Neural cell (in vitro differentiated cells): ENCODE results near the gene PALMD. TPM values are rescaled to one million over a fixed set of nuclear protein-coding genes. Genes with fewer than 3 reads are reported as not detected.

Experiments
- H2AFZ ChIP-seq: fragments of 200-600, 300-800 bp; sonication (generic), shearing (Covaris generic); 2 replicates; pipeline ENCODE4 v1.6.0; 2014; ENCODE audit warnings: low read depth, mild to moderate bottlenecking, antibody characterized with exemption, low read length, moderate library complexity
- H3F3A ChIP-seq: fragments of 200-600 bp; shearing (Covaris generic); 2 replicates; pipeline ENCODE4 v1.6.1; 2016; ENCODE audit warnings: mild to moderate bottlenecking, moderate library complexity, mixed read lengths, antibody characterized with exemption, low read length; ENCODE audit not compliant: insufficient read depth, poor library complexity, severe bottlenecking
- H3K27ac ChIP-seq: fragments of 200-600, 300-800 bp; sonication (generic), shearing (Covaris generic); 2 replicates; pipeline ENCODE4 v1.5.1; 2014; ENCODE audit warnings: mild to moderate bottlenecking, low read length, moderate library complexity
- H3K27me3 ChIP-seq: fragments of 300-800, 200-600 bp; sonication (generic), shearing (Covaris generic); 2 replicates; pipeline ENCODE4 v1.6.0; 2014; ENCODE audit warnings: mild to moderate bottlenecking, low read depth, low read length, moderate library complexity; ENCODE audit not compliant: insufficient read depth
- H3K36me3 ChIP-seq: fragments of 300-800, 200-600 bp; sonication (generic), shearing (Covaris generic); 2 replicates; pipeline ENCODE4 v1.5.1; 2014; ENCODE audit warnings: mild to moderate bottlenecking, antibody characterized with exemption, low read length, moderate library complexity; ENCODE audit not compliant: insufficient read depth
- H3K4me2 ChIP-seq: fragments of 300-800, 200-600 bp; sonication (generic), shearing (Covaris generic); 2 replicates; pipeline ENCODE4 v1.6.0; 2014; ENCODE audit warnings: mild to moderate bottlenecking, low read length
- H3K4me3 ChIP-seq: fragments of 300-800, 200-600 bp; sonication (generic), shearing (Covaris generic); 2 replicates; pipeline ENCODE4 v1.5.1; 2014; ENCODE audit warnings: mild to moderate bottlenecking, low read length, moderate library complexity
- H3K79me2 ChIP-seq: fragments of 200-600 bp; shearing (Covaris generic); replicated peaks from 2 replicates; pipeline ENCODE4 v1.6.0; 2014; ENCODE audit warnings: mild to moderate bottlenecking, low read length, moderate library complexity; ENCODE audit not compliant: insufficient read depth
- H3K9ac ChIP-seq: fragments of 300-800, 200-600 bp; sonication (generic), shearing (Covaris generic); 2 replicates; pipeline ENCODE4 v1.6.1; 2016; ENCODE audit warnings: mild to moderate bottlenecking, low read length, mixed read lengths
- H3K9me2 ChIP-seq: fragments of 200-600 bp; shearing (Covaris generic); 2 replicates; pipeline ENCODE4 v1.6.1; 2016; ENCODE audit warnings: mild to moderate bottlenecking, low read length, mixed read lengths; ENCODE audit not compliant: insufficient read depth
- H3K9me3 ChIP-seq: fragments of 200-600, 300-800 bp; sonication (generic), shearing (Covaris generic); 2 replicates; pipeline ENCODE4 v1.6.1; 2016; ENCODE audit warnings: mild to moderate bottlenecking, mixed run types, low read length, moderate library complexity, mixed read lengths
- H4K20me1 ChIP-seq: fragments of 200-600 bp; shearing (Covaris generic); 2 replicates; pipeline ENCODE4 v1.6.1; 2016; ENCODE audit warnings: mild to moderate bottlenecking, mixed run types; ENCODE audit not compliant: insufficient read depth
- EP300 ChIP-seq: fragments of 450-650 bp; conservative IDR thresholded peaks from 2 replicates; pipeline ENCODE4 v1.6.1; 2014; ENCODE audit warnings: antibody characterized with exemption, mild to moderate bottlenecking, moderate library complexity; ENCODE audit not compliant: poor library complexity, severe bottlenecking
- EZH2 ChIP-seq: fragments of 200-600, 300-800 bp; shearing (Covaris generic), sonication (generic); IDR thresholded peaks from 2 replicates; pipeline ENCODE4 v1.6.1; 2014; ENCODE audit warnings: antibody characterized with exemption, low read length, borderline replicate concordance, mild to moderate bottlenecking; ENCODE audit not compliant: insufficient read depth, poor library complexity, severe bottlenecking
- MXI1 ChIP-seq: fragments of 450-650 bp; conservative IDR thresholded peaks from 2 replicates; pipeline ENCODE4 v1.6.1; 2014; ENCODE audit warnings: antibody characterized with exemption, mild to moderate bottlenecking; ENCODE audit not compliant: poor library complexity, severe bottlenecking
- POLR2AphosphoS5 ChIP-seq: IDR thresholded peaks from 2 replicates; pipeline ENCODE4 v1.6.1; 2012
- RAD21 ChIP-seq: fragments of 450-650 bp; conservative IDR thresholded peaks from 2 replicates; pipeline ENCODE4 v1.6.1; 2014; ENCODE audit warnings: antibody characterized with exemption, mild to moderate bottlenecking, moderate library complexity
- SMC3 ChIP-seq: fragments of 450-650 bp; conservative IDR thresholded peaks from 2 replicates; pipeline ENCODE4 v1.6.1; 2014; ENCODE audit warnings: antibody characterized with exemption, mild to moderate bottlenecking, moderate library complexity; ENCODE audit not compliant: poor library complexity
- TAF1 ChIP-seq: IDR thresholded peaks from 2 replicates; pipeline ENCODE4 v1.6.1; 2012; ENCODE audit warnings: low read depth
- polyA plus RNA-seq: library from polyadenylated mRNA; depleted of rRNA; stranded (reverse); fragments of >200 nt; gene quantifications from 2 replicates; pipeline ENCODE4 v1.2.3, GENCODE V29; 2014
- TF ChIP-seq, protein P1 (sequence below): IDR thresholded peaks from 2 replicates; pipeline ENCODE4 v1.6.1; 2012; ENCODE audit warnings: borderline replicate concordance
- TF ChIP-seq, protein P2 (sequence below): fragments of 450-650 bp; IDR thresholded peaks from 2 replicates; pipeline ENCODE4 v1.5.1; 2014; ENCODE audit warnings: antibody characterized with exemption, mild to moderate bottlenecking, moderate library complexity; ENCODE audit not compliant: poor library complexity, severe bottlenecking

Gene PALMD
- polyA plus RNA-seq, 1 donor from 2014 or later = 19.4 TPM

DNA sequence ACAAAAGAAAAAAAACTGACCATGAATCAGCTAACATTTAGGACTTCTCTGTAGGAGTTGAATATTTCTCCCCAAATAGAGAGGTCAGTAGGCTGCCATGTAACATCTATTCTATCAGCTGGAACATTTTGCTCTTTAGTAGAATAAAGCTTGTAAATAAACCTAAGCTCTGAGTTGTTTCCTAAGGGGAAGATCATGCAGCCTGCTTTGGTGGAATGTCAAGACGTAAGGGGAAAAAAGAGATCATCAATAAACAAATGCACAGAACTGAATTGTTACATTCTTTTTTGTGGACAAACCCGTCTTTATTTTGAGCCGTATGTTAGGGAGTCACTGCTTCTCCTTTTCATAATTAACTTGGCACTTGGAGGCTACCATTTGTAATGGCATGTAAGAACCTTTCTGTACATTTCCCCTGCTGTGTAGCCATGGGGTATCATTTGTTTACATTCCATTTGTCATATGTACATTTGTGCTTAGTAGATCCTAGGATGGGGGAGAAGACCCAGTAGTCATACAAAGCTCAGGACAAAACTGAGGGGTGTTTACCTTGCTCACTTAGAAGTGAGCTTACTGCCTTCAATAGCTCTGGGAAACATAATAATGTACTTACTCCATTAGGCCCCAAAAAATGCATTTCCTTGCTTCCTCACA is 10.8 kb upstream of the PALMD start:
- H3K4me2 ChIP-seq = no peak overlapping the region
- H3K36me3 ChIP-seq = no peaks in the 10 kb centered on the region
- H4K20me1 ChIP-seq = no peaks in the 10 kb centered on the region
- no peaks in the 10 kb centered on the region for H3K79me2 ChIP-seq
- H3F3A ChIP-seq = no peaks in the 10 kb centered on the region
- no peak overlapping the region for H3K9ac ChIP-seq
- no peak overlapping the region for H2AFZ ChIP-seq
- no peak overlapping the region for H3K4me3 ChIP-seq
- no peak for TF ChIP-seq MXI1
- TF ChIP-seq, protein P1, sequence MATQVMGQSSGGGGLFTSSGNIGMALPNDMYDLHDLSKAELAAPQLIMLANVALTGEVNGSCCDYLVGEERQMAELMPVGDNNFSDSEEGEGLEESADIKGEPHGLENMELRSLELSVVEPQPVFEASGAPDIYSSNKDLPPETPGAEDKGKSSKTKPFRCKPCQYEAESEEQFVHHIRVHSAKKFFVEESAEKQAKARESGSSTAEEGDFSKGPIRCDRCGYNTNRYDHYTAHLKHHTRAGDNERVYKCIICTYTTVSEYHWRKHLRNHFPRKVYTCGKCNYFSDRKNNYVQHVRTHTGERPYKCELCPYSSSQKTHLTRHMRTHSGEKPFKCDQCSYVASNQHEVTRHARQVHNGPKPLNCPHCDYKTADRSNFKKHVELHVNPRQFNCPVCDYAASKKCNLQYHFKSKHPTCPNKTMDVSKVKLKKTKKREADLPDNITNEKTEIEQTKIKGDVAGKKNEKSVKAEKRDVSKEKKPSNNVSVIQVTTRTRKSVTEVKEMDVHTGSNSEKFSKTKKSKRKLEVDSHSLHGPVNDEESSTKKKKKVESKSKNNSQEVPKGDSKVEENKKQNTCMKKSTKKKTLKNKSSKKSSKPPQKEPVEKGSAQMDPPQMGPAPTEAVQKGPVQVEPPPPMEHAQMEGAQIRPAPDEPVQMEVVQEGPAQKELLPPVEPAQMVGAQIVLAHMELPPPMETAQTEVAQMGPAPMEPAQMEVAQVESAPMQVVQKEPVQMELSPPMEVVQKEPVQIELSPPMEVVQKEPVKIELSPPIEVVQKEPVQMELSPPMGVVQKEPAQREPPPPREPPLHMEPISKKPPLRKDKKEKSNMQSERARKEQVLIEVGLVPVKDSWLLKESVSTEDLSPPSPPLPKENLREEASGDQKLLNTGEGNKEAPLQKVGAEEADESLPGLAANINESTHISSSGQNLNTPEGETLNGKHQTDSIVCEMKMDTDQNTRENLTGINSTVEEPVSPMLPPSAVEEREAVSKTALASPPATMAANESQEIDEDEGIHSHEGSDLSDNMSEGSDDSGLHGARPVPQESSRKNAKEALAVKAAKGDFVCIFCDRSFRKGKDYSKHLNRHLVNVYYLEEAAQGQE = no peak
- no peak for TF ChIP-seq RAD21
- TF ChIP-seq EZH2 = no peak
- no peak for TF ChIP-seq TAF1
- TF ChIP-seq SMC3 = no peak
- TF ChIP-seq, protein P2, sequence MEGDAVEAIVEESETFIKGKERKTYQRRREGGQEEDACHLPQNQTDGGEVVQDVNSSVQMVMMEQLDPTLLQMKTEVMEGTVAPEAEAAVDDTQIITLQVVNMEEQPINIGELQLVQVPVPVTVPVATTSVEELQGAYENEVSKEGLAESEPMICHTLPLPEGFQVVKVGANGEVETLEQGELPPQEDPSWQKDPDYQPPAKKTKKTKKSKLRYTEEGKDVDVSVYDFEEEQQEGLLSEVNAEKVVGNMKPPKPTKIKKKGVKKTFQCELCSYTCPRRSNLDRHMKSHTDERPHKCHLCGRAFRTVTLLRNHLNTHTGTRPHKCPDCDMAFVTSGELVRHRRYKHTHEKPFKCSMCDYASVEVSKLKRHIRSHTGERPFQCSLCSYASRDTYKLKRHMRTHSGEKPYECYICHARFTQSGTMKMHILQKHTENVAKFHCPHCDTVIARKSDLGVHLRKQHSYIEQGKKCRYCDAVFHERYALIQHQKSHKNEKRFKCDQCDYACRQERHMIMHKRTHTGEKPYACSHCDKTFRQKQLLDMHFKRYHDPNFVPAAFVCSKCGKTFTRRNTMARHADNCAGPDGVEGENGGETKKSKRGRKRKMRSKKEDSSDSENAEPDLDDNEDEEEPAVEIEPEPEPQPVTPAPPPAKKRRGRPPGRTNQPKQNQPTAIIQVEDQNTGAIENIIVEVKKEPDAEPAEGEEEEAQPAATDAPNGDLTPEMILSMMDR = no peak
- TF ChIP-seq POLR2AphosphoS5 = no peak
- no peak for TF ChIP-seq EP300
- H3K27ac ChIP-seq = no peak overlapping the region
- H3K27me3 ChIP-seq = no peaks in the 10 kb centered on the region
- no peaks in the 10 kb centered on the region for H3K9me3 ChIP-seq
- no peaks in the 10 kb centered on the region for H3K9me2 ChIP-seq

GRCh38 chr1:99635664-99636063 is 10.2 kb upstream of the PALMD start:
- no peaks in the 10 kb centered on the region for H3K9me2 ChIP-seq
- H4K20me1 ChIP-seq = no peaks in the 10 kb centered on the region
- H3K4me2 ChIP-seq = no peak overlapping the region
- H3K27me3 ChIP-seq = no peaks in the 10 kb centered on the region
- H3F3A ChIP-seq = no peaks in the 10 kb centered on the region
- H3K79me2 ChIP-seq = no peaks in the 10 kb centered on the region
- no peak overlapping the region for H3K27ac ChIP-seq
- H3K36me3 ChIP-seq = no peaks in the 10 kb centered on the region
- H3K9me3 ChIP-seq = no peaks in the 10 kb centered on the region
- no peak overlapping the region for H2AFZ ChIP-seq
- TF ChIP-seq EZH2 (no peak), TAF1 (no peak)
- TF ChIP-seq, protein P1 = no peak
- H3K9ac ChIP-seq = no peak overlapping the region
- no peak overlapping the region for H3K4me3 ChIP-seq
